HUES6 (cell line): ENCODE data around the gene AIF1.

Experiments
- H3K27ac ChIP-seq: 2 replicates; pipeline ENCODE4 v1.7.0; 2013; ENCODE audit warnings: low read depth, mild to moderate bottlenecking, low read length, inconsistent platforms
- H3K27me3 ChIP-seq: 2 replicates; pipeline ENCODE4 v1.6.1; 2013; ENCODE audit warnings: low read length; ENCODE audit not compliant: control insufficient read depth, insufficient read depth
- H3K36me3 ChIP-seq: 2 replicates; pipeline ENCODE4 v1.6.1; 2013; ENCODE audit warnings: low read length; ENCODE audit not compliant: control insufficient read depth, insufficient read depth
- H3K4me1 ChIP-seq: 2 replicates; pipeline ENCODE4 v1.6.1; 2013; ENCODE audit warnings: low read length; ENCODE audit not compliant: control insufficient read depth, insufficient read depth
- H3K4me3 ChIP-seq: 2 replicates; pipeline ENCODE4 v1.5.1; 2013; ENCODE audit warnings: low read depth, low read length
- H3K9ac ChIP-seq: one replicate; pipeline ENCODE4 v1.6.1; 2013; ENCODE audit warnings: mild to moderate bottlenecking, low read length
- H3K9me3 ChIP-seq: 2 replicates; pipeline ENCODE4 v1.6.1; 2013; ENCODE audit warnings: low read depth, low read length; ENCODE audit not compliant: control insufficient read depth, insufficient read depth

The AIF1 gene

GRCh38 chr6:31575952-31576685, 38.9 kb upstream of the AIF1 start:
- no peaks in the 10 kb centered on the region for H3K36me3 ChIP-seq
- no peak overlapping the region for H3K9ac ChIP-seq
- no peaks in the 10 kb centered on the region for H3K9me3 ChIP-seq
- H3K4me3 ChIP-seq, result no peak overlapping the region
- no peak overlapping the region for H3K27ac ChIP-seq
- H3K27me3 ChIP-seq, result peaks cover 16% of the 10 kb centered on the region
- H3K4me1 ChIP-seq, result peaks cover 37% of the 10 kb centered on the region

- no peaks in the 10 kb centered on the region for H3K36me3 ChIP-seq
- H3K27me3 ChIP-seq, result peaks cover 24% of the 10 kb centered on the region
- H3K9me3 ChIP-seq, result no peaks in the 10 kb centered on the region
- no peak overlapping the region for H3K27ac ChIP-seq
- H3K4me1 ChIP-seq, result peaks cover 42% of the 10 kb centered on the region
- no peak overlapping the region for H3K4me3 ChIP-seq
- H3K9ac ChIP-seq, result no peak overlapping the region
These were observed 38.0 kb upstream of the AIF1 start for GRCh38 chr6:31576897-31577578.

GRCh38 chr6:31577579-31577966, 37.5 kb upstream of the AIF1 start:
- Histone ChIP-seq H3K36me3 (no peaks in the 10 kb centered on the region), H3K4me3 (no peak overlapping the region), H3K9ac (no peak overlapping the region), H3K27ac (no peak overlapping the region), H3K27me3 (peaks cover 25% of the 10 kb centered on the region), H3K4me1 (peaks cover 43% of the 10 kb centered on the region), H3K9me3 (no peaks in the 10 kb centered on the region)

GRCh38 chr6:31578184-31579118, 36.6 kb upstream of the AIF1 start:
- Histone ChIP-seq H3K36me3 (no peaks in the 10 kb centered on the region), H3K27me3 (peaks cover 25% of the 10 kb centered on the region), H3K4me3 (peak overlapping the region; percentile 14; the same call in 1 of the 2 replicates), H3K9me3 (no peaks in the 10 kb centered on the region), H3K4me1 (peaks cover 43% of the 10 kb centered on the region), H3K27ac (no peak overlapping the region), H3K9ac (peak overlapping the region; percentile 40)

GRCh38 chr6:31579119-31579505, 35.9 kb upstream of the AIF1 start:
- Histone ChIP-seq H3K36me3 (no peaks in the 10 kb centered on the region), H3K9ac (no peak overlapping the region), H3K27ac (no peak overlapping the region), H3K9me3 (no peaks in the 10 kb centered on the region), H3K4me1 (peaks cover 41% of the 10 kb centered on the region), H3K27me3 (peaks cover 25% of the 10 kb centered on the region), H3K4me3 (no peak overlapping the region)

GRCh38 chr6:31579546-31580437, 35.2 kb upstream of the AIF1 start:
- Histone ChIP-seq H3K36me3 (no peaks in the 10 kb centered on the region), H3K27ac (no peak overlapping the region), H3K4me1 (peaks cover 37% of the 10 kb centered on the region), H3K9me3 (no peaks in the 10 kb centered on the region), H3K9ac (no peak overlapping the region), H3K27me3 (peaks cover 25% of the 10 kb centered on the region), H3K4me3 (peak overlapping the region; percentile 99)

- no peaks in the 10 kb centered on the region for H3K36me3 ChIP-seq
- peak overlapping the region; percentile 57 for H3K9ac ChIP-seq
- peaks cover 25% of the 10 kb centered on the region for H3K27me3 ChIP-seq
- no peak overlapping the region for H3K27ac ChIP-seq
- peak overlapping the region; percentile 99 for H3K4me3 ChIP-seq
- H3K9me3 ChIP-seq, result no peaks in the 10 kb centered on the region
- H3K4me1 ChIP-seq, result peaks cover 34% of the 10 kb centered on the region
These were observed 34.6 kb upstream of the AIF1 start for GRCh38 chr6:31580438-31580740.

GRCh38 chr6:31580807-31581433, 34.1 kb upstream of the AIF1 start:
- H3K4me3 ChIP-seq, result peak overlapping the region; percentile 99
- peak overlapping the region; percentile 83 for H3K9ac ChIP-seq
- H3K27ac ChIP-seq, result no peak overlapping the region; the same call in 1 of the 2 replicates
- no peaks in the 10 kb centered on the region for H3K36me3 ChIP-seq
- H3K27me3 ChIP-seq, result peaks cover 21% of the 10 kb centered on the region
- H3K9me3 ChIP-seq, result no peaks in the 10 kb centered on the region
- peaks cover 31% of the 10 kb centered on the region for H3K4me1 ChIP-seq

- peak overlapping the region; percentile 83 for H3K9ac ChIP-seq
- no peaks in the 10 kb centered on the region for H3K9me3 ChIP-seq
- H3K4me3 ChIP-seq, result peak overlapping the region; percentile 99
- H3K27ac ChIP-seq, result no peak overlapping the region; the same call in 1 of the 2 replicates
- H3K4me1 ChIP-seq, result peaks cover 31% of the 10 kb centered on the region
- no peaks in the 10 kb centered on the region for H3K36me3 ChIP-seq
- peaks cover 15% of the 10 kb centered on the region for H3K27me3 ChIP-seq
These were observed 33.4 kb upstream of the AIF1 start for GRCh38 chr6:31581434-31582229.
